Measurements from ENCODE around the gene WNT9B.

The WNT9B gene

DNA sequence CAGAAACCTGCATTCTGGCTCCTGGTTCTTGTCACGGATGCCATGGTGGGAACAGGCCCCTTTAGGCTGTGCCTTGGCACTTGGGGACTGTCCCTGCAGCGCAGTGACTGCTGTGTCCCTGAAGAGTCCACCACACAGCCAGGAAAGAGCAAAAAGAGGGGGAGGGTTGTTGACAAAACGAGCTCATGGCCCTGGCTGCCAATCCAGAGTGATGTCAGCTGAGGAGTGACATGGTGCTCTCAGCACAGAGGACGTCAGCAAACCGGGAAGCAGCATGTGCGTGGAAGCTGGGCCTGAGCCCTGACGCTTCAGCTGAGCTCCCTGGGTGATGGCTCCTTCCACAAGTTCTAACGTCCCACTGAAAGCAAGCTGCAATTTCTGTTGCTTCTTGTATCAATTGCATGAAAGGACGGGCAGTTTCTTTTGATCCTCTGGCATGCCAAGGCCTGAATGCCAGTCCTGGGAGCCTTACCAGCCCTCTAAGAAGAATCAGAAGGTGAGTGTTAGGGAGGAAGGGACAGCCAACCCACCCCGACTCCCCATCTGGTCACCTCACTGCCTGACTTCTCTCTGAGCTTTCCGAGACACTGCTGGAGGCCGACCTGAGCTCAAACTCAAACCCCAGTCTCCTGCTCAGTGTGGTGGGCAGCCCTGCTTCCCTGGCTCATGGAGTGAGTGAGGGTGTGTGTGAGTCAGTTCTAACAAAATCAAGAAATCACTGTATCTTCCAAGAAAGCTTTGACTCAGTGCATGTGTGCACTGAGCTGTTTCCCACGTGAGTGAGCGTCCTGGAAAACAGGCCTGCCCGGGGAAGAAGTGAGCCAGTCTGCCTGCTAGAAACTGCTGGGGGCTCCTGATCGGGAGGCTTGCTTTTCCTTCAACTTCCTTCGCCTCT, 18.2 kb upstream of the WNT9B start:
- H3K4me2 ChIP-seq (ENCODE audit: low read depth, low read length, poor library complexity, severe bottlenecking) = no peak overlapping the region
- no peak overlapping the region for H2AFZ ChIP-seq (ENCODE audit: low read length)
- TF ChIP-seq EZH2phosphoT487 (IDR thresholded peaks at IDR 0.05; ENCODE audit: borderline replicate concordance) = no peak
- TF ChIP-seq, protein P1, sequence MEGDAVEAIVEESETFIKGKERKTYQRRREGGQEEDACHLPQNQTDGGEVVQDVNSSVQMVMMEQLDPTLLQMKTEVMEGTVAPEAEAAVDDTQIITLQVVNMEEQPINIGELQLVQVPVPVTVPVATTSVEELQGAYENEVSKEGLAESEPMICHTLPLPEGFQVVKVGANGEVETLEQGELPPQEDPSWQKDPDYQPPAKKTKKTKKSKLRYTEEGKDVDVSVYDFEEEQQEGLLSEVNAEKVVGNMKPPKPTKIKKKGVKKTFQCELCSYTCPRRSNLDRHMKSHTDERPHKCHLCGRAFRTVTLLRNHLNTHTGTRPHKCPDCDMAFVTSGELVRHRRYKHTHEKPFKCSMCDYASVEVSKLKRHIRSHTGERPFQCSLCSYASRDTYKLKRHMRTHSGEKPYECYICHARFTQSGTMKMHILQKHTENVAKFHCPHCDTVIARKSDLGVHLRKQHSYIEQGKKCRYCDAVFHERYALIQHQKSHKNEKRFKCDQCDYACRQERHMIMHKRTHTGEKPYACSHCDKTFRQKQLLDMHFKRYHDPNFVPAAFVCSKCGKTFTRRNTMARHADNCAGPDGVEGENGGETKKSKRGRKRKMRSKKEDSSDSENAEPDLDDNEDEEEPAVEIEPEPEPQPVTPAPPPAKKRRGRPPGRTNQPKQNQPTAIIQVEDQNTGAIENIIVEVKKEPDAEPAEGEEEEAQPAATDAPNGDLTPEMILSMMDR (conservative IDR thresholded peaks at IDR 0.05; ENCODE audit: low read length) = no peak
- H3K9ac ChIP-seq (ENCODE audit: low read depth, low read length, poor library complexity, severe bottlenecking) = no peak overlapping the region
- no peaks in the 10 kb centered on the region for H3K9me2 ChIP-seq (replicated peaks; ENCODE audit: low read depth, low read length)
- H3K4me3 ChIP-seq (ENCODE audit: low read length, poor library complexity, severe bottlenecking) = no peak overlapping the region
- no peaks in the 10 kb centered on the region for H4K20me1 ChIP-seq (ENCODE audit: insufficient read depth, low read length, poor library complexity, severe bottlenecking)
- no peaks in the 10 kb centered on the region for H3K9me3 ChIP-seq (ENCODE audit: insufficient read depth, low read depth, low read length)
- no peaks in the 10 kb centered on the region for H3F3A ChIP-seq (ENCODE audit: low read depth)
- H3K27me3 ChIP-seq (ENCODE audit: insufficient read depth, low read length, poor library complexity, severe bottlenecking) = no peaks in the 10 kb centered on the region
- no peaks in the 10 kb centered on the region for H3K36me3 ChIP-seq (ENCODE audit: insufficient read depth, low read length)
- H3K79me2 ChIP-seq (ENCODE audit: insufficient read depth, low read length) = no peaks in the 10 kb centered on the region
- H3K4me1 ChIP-seq (ENCODE audit: insufficient read depth, low read length, poor library complexity, severe bottlenecking) = no peaks in the 10 kb centered on the region

DNA sequence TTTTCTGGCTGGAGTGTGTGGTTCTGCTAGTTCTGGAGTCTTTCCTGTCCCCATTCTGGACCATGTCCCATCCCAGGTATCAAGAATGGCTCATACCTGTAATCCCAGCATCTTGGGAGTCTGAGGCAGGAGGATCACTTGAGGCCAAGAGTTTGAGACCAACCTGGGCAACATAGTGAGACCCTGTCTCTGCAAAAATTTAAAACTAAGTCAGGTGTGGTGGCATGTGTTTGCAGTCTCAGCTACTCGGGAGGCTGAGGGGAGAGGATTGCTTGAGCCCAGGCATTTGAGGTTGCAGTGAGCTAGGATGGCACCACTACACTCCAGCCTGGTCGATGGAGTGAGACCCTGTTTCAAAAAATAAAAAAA, 17.6 kb upstream of the WNT9B start:
- Histone ChIP-seq H3K4me2 (ENCODE audit: low read depth, low read length, poor library complexity, severe bottlenecking) (no peak overlapping the region), H3K79me2 (ENCODE audit: insufficient read depth, low read length) (no peaks in the 10 kb centered on the region), H3K9ac (ENCODE audit: low read depth, low read length, poor library complexity, severe bottlenecking) (no peak overlapping the region), H3K9me3 (ENCODE audit: insufficient read depth, low read depth, low read length) (no peaks in the 10 kb centered on the region), H3F3A (ENCODE audit: low read depth) (no peaks in the 10 kb centered on the region), H3K36me3 (ENCODE audit: insufficient read depth, low read length) (no peaks in the 10 kb centered on the region), H3K4me1 (ENCODE audit: insufficient read depth, low read length, poor library complexity, severe bottlenecking) (no peaks in the 10 kb centered on the region), H3K9me2 (replicated peaks; ENCODE audit: low read depth, low read length) (no peaks in the 10 kb centered on the region), H3K27me3 (ENCODE audit: insufficient read depth, low read length, poor library complexity, severe bottlenecking) (no peaks in the 10 kb centered on the region), H2AFZ (ENCODE audit: low read length) (no peak overlapping the region), H4K20me1 (ENCODE audit: insufficient read depth, low read length, poor library complexity, severe bottlenecking) (no peaks in the 10 kb centered on the region), H3K4me3 (ENCODE audit: low read length, poor library complexity, severe bottlenecking) (no peak overlapping the region)
- TF ChIP-seq, protein P1 (conservative IDR thresholded peaks at IDR 0.05; ENCODE audit: low read length) = no peak
- no peak for TF ChIP-seq EZH2phosphoT487 (IDR thresholded peaks at IDR 0.05; ENCODE audit: borderline replicate concordance)

DNA sequence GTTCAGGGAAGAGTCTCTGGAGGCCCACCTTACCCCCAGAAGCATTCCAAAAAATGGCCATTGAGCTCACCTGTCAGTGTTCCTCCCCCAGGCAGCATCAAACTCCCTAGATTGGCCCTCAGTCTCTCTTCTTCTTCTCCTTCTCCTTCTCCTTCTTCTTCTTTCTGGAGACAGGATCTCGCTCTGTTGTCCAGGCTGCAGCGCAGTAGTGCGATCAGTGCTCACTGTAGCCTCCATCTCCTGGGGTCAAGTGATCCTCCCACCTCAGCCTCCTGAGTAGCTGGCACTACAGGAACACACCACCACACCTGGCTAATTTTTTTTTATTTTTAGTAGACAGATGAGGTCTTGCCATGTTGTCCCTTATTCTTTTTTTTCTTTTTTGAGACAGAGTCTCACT, 16.5 kb upstream of the WNT9B start:
- Histone ChIP-seq H3K9me2 (replicated peaks; ENCODE audit: low read depth, low read length) (no peaks in the 10 kb centered on the region), H2AFZ (ENCODE audit: low read length) (no peak overlapping the region), H3K4me1 (ENCODE audit: insufficient read depth, low read length, poor library complexity, severe bottlenecking) (no peaks in the 10 kb centered on the region), H3K9me3 (ENCODE audit: insufficient read depth, low read depth, low read length) (no peaks in the 10 kb centered on the region), H3K4me3 (ENCODE audit: low read length, poor library complexity, severe bottlenecking) (no peak overlapping the region), H3K9ac (ENCODE audit: low read depth, low read length, poor library complexity, severe bottlenecking) (no peak overlapping the region), H3K27me3 (ENCODE audit: insufficient read depth, low read length, poor library complexity, severe bottlenecking) (no peaks in the 10 kb centered on the region), H3K79me2 (ENCODE audit: insufficient read depth, low read length) (no peaks in the 10 kb centered on the region), H4K20me1 (ENCODE audit: insufficient read depth, low read length, poor library complexity, severe bottlenecking) (no peaks in the 10 kb centered on the region), H3F3A (ENCODE audit: low read depth) (no peaks in the 10 kb centered on the region), H3K36me3 (ENCODE audit: insufficient read depth, low read length) (no peaks in the 10 kb centered on the region), H3K4me2 (ENCODE audit: low read depth, low read length, poor library complexity, severe bottlenecking) (no peak overlapping the region)
- TF ChIP-seq, protein P1 (conservative IDR thresholded peaks at IDR 0.05; ENCODE audit: low read length) = no peak
- TF ChIP-seq EZH2phosphoT487 (IDR thresholded peaks at IDR 0.05; ENCODE audit: borderline replicate concordance) = no peak
